CD8-positive, alpha-beta memory T cell (primary cell): ENCODE measurements around the gene TRAIP. TPM values are rescaled to one million over a fixed set of nuclear protein-coding genes. Genes with fewer than 3 reads are reported as not detected.

Source experiments
- CTCF ChIA-PET: fragments of 350-600 bp; sonication (Branson Sonifier 250); formaldehyde crosslinking; loops from one replicate; lab custom pipeline; 2021; ENCODE audit warnings: antibody characterized with exemption; lab: Charles Lee
- POLR2A ChIA-PET: fragments of 350-600 bp; sonication (Branson Sonifier 250); formaldehyde crosslinking; loops from one replicate; lab custom pipeline; 2021; ENCODE audit warnings: antibody characterized with exemption; lab: Charles Lee
- DNase-seq, 5 donors: peaks; one replicate each; pipeline versions ENCODE4 v3.0.0 to v3.0.0-alpha.2; 2020 to 2022; ENCODE audit warnings: mixed read lengths in 1 of 5
- H3K27ac ChIP-seq: one replicate; pipeline ENCODE4 v1.7.0; 2013; ENCODE audit warnings: low read depth, mild to moderate bottlenecking, low read length, moderate library complexity
- H3K27me3 ChIP-seq: 2 replicates; pipeline ENCODE4 v1.7.0; 2013; ENCODE audit warnings: low read length, mild to moderate bottlenecking; ENCODE audit not compliant: insufficient read depth, poor library complexity, severe bottlenecking
- H3K36me3 ChIP-seq: 2 replicates; pipeline ENCODE4 v1.7.0; 2013; ENCODE audit warnings: mild to moderate bottlenecking, low read length, moderate library complexity; ENCODE audit not compliant: insufficient read depth
- H3K4me1 ChIP-seq: 2 replicates; pipeline ENCODE4 v1.7.0; 2013; ENCODE audit warnings: mild to moderate bottlenecking, low read length, moderate library complexity; ENCODE audit not compliant: insufficient read depth
- H3K4me3 ChIP-seq: 2 replicates; pipeline ENCODE4 v1.7.0; 2013; ENCODE audit warnings: mild to moderate bottlenecking, low read length
- H3K9me3 ChIP-seq: 2 replicates; pipeline ENCODE4 v1.7.0; 2013; ENCODE audit warnings: mild to moderate bottlenecking, low read length
- H3K27ac Mint-ChIP-seq, 8 donors: one replicate each; pipeline ENCODE4 v1.8.0; 2020 to 2021; ENCODE audit warnings: mixed read lengths in 8 of 8, mild to moderate bottlenecking in 6 of 8, inconsistent platforms in 3 of 8, moderate library complexity in 3 of 8
- H3K27me3 Mint-ChIP-seq, 2 donors: one replicate each; pipeline ENCODE4 v1.8.0; 2020 to 2021; ENCODE audit warnings: mixed read lengths in 2 of 2, mild to moderate bottlenecking in 1 of 2, moderate library complexity in 1 of 2
- H3K36me3 Mint-ChIP-seq, 3 donors: one replicate each; pipeline ENCODE4 v1.8.0; 2020 to 2021; ENCODE audit warnings: mixed read lengths in 3 of 3, inconsistent platforms in 1 of 3, mild to moderate bottlenecking in 1 of 3
- H3K4me1 Mint-ChIP-seq, 3 donors: one replicate each; pipeline ENCODE4 v1.8.0; 2020 to 2021; ENCODE audit warnings: mixed read lengths in 3 of 3, inconsistent platforms in 1 of 3, mild to moderate bottlenecking in 1 of 3
- H3K4me3 Mint-ChIP-seq, 7 donors: one replicate each; pipeline ENCODE4 v1.8.0; 2020 to 2021; ENCODE audit warnings: mixed read lengths in 7 of 7, mild to moderate bottlenecking in 6 of 7, moderate library complexity in 4 of 7, inconsistent platforms in 2 of 7
- H3K9me3 Mint-ChIP-seq, 5 donors: one replicate each; pipeline ENCODE4 v1.8.0; 2020 to 2022; ENCODE audit warnings: mixed read lengths in 5 of 5, mild to moderate bottlenecking in 3 of 5, moderate library complexity in 2 of 5, inconsistent platforms in 1 of 5
- polyA plus RNA-seq: library from polyadenylated mRNA; unstranded; fragments of 300-500 nt; fragmentation: Illumina TruSeq; gene quantifications from one replicate; pipeline ENCODE4 v1.2.3, GENCODE V29; 2021
- total RNA-seq, 2 experiments: library from RNA; stranded (reverse); gene quantifications; one replicate each; pipeline ENCODE4 v1.2.3, GENCODE V29; 2021

Gene TRAIP
- total and polyA plus RNA-seq, 3 experiments from 2014 or later: 1.9 to 22.9 (median 21.9) TPM

DNA sequence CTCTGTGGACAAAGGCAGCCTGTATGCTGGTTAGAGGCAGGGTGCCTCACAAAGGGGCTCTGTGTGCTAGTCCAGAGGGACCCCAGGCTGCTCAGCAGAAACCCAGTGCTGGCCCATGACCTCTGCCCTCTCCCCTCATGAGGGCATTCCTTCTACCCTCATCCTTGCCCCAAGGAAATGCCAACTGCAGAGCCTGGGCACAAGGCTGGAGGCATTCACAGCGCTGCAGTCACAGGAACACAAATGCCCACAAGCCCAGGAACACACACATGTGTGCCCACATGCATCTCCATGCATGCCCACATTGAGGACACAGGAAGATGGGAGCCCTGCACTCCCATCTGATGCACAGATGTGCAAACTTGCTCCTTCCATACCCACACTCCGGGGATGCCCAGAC lies 49.5 kb downstream of the TRAIP start:
- Histone ChIP-seq H3K27me3 (no peaks in the 10 kb centered on the region), H3K27ac (peak overlapping the region; percentile 24), H3K4me1 (peaks cover 38% of the 10 kb centered on the region), H3K36me3 (peaks cover 18% of the 10 kb centered on the region), H3K4me3 (peak overlapping the region; percentile 34), H3K9me3 (no peaks in the 10 kb centered on the region)
- POLR2A ChIA-PET: interaction anchor here (0.6 kb wide), 2 partner anchors 32 to 50 kb away, joined by 4 to 7 read pairs; no protein-coding TSS in a partner anchor
- Mint-ChIP-seq H3K27ac (peak overlapping the region in 6 of 8 donors; percentile 29 to 80 (median 66)), H3K27me3 (no peaks in the 10 kb centered on the region), H3K36me3 (peaks cover 3 to 46% (median 3%) of the 10 kb centered on the region in 3 donors), H3K4me1 (peaks cover 38 to 73% (median 49%) of the 10 kb centered on the region in 3 donors), H3K4me3 (peak overlapping the region in 1 of 7 donors; percentile 44), H3K9me3 (peaks cover 0 to 2% (median 0%) of the 10 kb centered on the region in 5 donors)
- no peak for DNase-seq
- CTCF ChIA-PET: interaction anchor here (0.9 to 12.4 kb wide), 5 partner anchors 10 to 103 kb away, joined by 3 to 246 read pairs (median 3); no protein-coding TSS in a partner anchor

DNA sequence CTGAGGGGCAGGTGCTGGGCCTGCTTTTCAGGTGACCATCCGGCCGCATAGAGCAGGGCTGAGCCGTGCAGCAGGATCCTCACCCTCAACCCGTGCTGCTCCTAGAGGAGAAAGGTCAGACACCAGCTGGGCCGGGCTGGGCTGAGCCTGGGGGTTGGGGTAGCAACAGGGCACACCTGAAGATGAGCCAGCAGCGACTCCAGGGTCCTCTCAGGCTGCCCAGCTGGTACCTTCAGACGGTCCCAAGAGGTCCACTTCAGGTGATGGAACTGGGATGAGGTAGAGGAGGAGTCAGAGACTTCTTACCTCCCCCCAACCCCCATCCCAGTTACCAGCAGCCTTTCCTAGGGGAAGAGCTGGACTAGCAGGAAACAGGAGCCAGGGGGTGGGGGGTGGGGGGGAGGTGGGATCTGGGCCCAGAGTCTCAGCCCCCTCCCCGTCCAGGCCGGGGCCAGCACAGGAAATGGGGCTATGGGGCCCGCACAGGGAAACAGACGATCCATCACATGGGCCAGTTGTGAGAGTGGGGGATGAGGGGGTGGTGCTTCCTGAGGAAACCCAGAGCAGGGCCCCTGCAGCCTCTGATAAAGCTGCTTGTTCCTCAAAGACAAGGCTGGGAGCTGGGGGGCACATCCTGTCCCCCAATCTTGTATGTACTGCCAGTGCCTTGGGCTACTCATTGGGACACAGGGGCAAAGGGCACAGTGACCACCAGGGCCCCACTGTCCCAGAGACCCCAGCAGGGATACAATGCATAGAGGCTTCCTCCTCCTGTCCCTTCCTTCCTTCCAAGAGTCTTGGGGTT lies 50.3 kb downstream of the TRAIP start:
- peak overlapping the region; percentile 31 for H3K27ac ChIP-seq
- peaks cover 0 to 2% (median 0%) of the 10 kb centered on the region in 5 donors for H3K9me3 Mint-ChIP-seq
- DNase-seq: peak in 2 of 5 donors; percentile 51 to 58

GRCh38 chr3:49805367-49805782 lies 51.0 kb downstream of the TRAIP start:
- CTCF ChIA-PET: interaction anchor here (1.5 to 12.4 kb wide), 3 partner anchors 8 to 266 kb away, joined by 4 to 246 read pairs (median 8); partner anchors contain the start of gene UBA7
- H3K27me3 Mint-ChIP-seq: peaks cover 0 to 4% of the 10 kb centered on the region in 2 donors

More for the DNA sequence above, 50.3 kb downstream of the TRAIP start:
- POLR2A ChIA-PET: interaction anchor here (0.6 to 1.4 kb wide), 4 partner anchors 8 to 49 kb away, joined by 3 to 7 read pairs (median 4); partner anchors contain the start of gene UBA7
- H3K36me3 ChIP-seq: peaks cover 12% of the 10 kb centered on the region
- peak overlapping the region; percentile 34 for H3K4me3 ChIP-seq
- H3K27me3 ChIP-seq: no peaks in the 10 kb centered on the region
- H3K4me1 ChIP-seq: peaks cover 41% of the 10 kb centered on the region
- Mint-ChIP-seq H3K4me3 (peak overlapping the region in 2 of 7 donors; percentile 15 to 44), H3K27ac (peak overlapping the region in 6 of 8 donors; percentile 29 to 80 (median 66)), H3K36me3 (peaks cover 3 to 39% (median 3%) of the 10 kb centered on the region in 3 donors), H3K4me1 (peaks cover 31 to 67% (median 44%) of the 10 kb centered on the region in 3 donors), H3K27me3 (peaks cover 0 to 2% of the 10 kb centered on the region in 2 donors)
- CTCF ChIA-PET: interaction anchor here (0.9 to 12.4 kb wide), 6 partner anchors 7 to 266 kb away, joined by 3 to 246 read pairs (median 4); partner anchors contain the start of gene UBA7
- H3K9me3 ChIP-seq: no peaks in the 10 kb centered on the region

GRCh38 chr3:49804141-49805041 lies 52.0 kb downstream of the TRAIP start:
- Mint-ChIP-seq H3K27ac (peak overlapping the region in 5 of 8 donors; percentile 10 to 85 (median 77)), H3K36me3 (peaks cover 0 to 22% (median 1%) of the 10 kb centered on the region in 3 donors), H3K4me3 (peak overlapping the region; percentile 83 to 95 (median 91)), H3K4me1 (peaks cover 29 to 58% (median 38%) of the 10 kb centered on the region in 3 donors), H3K27me3 (peaks cover 0 to 4% of the 10 kb centered on the region in 2 donors), H3K9me3 (peaks cover 0 to 2% (median 0%) of the 10 kb centered on the region in 5 donors)
- no peak for DNase-seq
- ChIA-PET CTCF (interaction anchor here (1.5 to 12.4 kb wide), 6 partner anchors 8 to 265 kb away, joined by 4 to 246 read pairs (median 17); partner anchors contain the start of genes IP6K1 and UBA7), POLR2A (interaction anchor here (0.6 to 2.6 kb wide), 6 partner anchors 7 to 84 kb away, joined by 3 to 41 read pairs (median 4); partner anchors contain the start of gene UBA7)
- no peaks in the 10 kb centered on the region for H3K9me3 ChIP-seq
- H3K4me3 ChIP-seq: peak overlapping the region; percentile 91
- no peaks in the 10 kb centered on the region for H3K27me3 ChIP-seq
- peaks cover 41% of the 10 kb centered on the region for H3K4me1 ChIP-seq
- H3K27ac ChIP-seq: no peak overlapping the region
- no peaks in the 10 kb centered on the region for H3K36me3 ChIP-seq

More at GRCh38 chr3:49805367-49805782, 51.0 kb downstream of the TRAIP start:
- peak overlapping the region in 6 of 7 donors; percentile 26 to 74 (median 56) for H3K4me3 Mint-ChIP-seq
- no peak overlapping the region for H3K27ac ChIP-seq
- no peaks in the 10 kb centered on the region for H3K27me3 ChIP-seq
- no peak overlapping the region for H3K4me3 ChIP-seq
- no peaks in the 10 kb centered on the region for H3K9me3 ChIP-seq
- POLR2A ChIA-PET: interaction anchor here (1.4 kb wide), 1 partner anchor 8 kb away, joined by 4 read pairs; the partner anchor contains the start of gene UBA7
- DNase-seq: peak in 1 of 5 donors; percentile 26
- peaks cover 7% of the 10 kb centered on the region for H3K36me3 ChIP-seq
- peak overlapping the region in 7 of 8 donors; percentile 8 to 77 (median 58) for H3K27ac Mint-ChIP-seq
- H3K36me3 Mint-ChIP-seq: peaks cover 3 to 32% (median 3%) of the 10 kb centered on the region in 3 donors
- H3K9me3 Mint-ChIP-seq: peaks cover 0 to 2% (median 0%) of the 10 kb centered on the region in 5 donors
- H3K4me1 ChIP-seq: peaks cover 41% of the 10 kb centered on the region
- peaks cover 29 to 62% (median 40%) of the 10 kb centered on the region in 3 donors for H3K4me1 Mint-ChIP-seq

- Mint-ChIP-seq H3K9me3 (peaks cover 0 to 2% (median 0%) of the 10 kb centered on the region in 5 donors), H3K4me3 (peak overlapping the region; percentile 83 to 95 (median 91)), H3K27me3 (peaks cover 0 to 6% of the 10 kb centered on the region in 2 donors), H3K27ac (peak overlapping the region in 7 of 8 donors; percentile 29 to 85 (median 61)), H3K4me1 (peaks cover 29 to 58% (median 37%) of the 10 kb centered on the region in 3 donors), H3K36me3 (peaks cover 0 to 14% (median 1%) of the 10 kb centered on the region in 3 donors)
- H3K4me3 ChIP-seq: peak overlapping the region; percentile 91
- ChIA-PET CTCF (interaction anchor here (0.8 to 12.4 kb wide), 13 partner anchors 9 to 285 kb away, joined by 3 to 246 read pairs (median 8); partner anchors contain the start of genes IP6K1, RBM5 and UBA7), POLR2A (interaction anchor here (0.6 to 2.6 kb wide), 13 partner anchors 8 to 126 kb away, joined by 3 to 41 read pairs (median 3); partner anchors contain the start of genes AMIGO3, IP6K1, MON1A and UBA7)
- H3K9me3 ChIP-seq: no peaks in the 10 kb centered on the region
- H3K36me3 ChIP-seq: no peaks in the 10 kb centered on the region
- peak; percentile 44 to 66 (median 51) for DNase-seq
- peaks cover 41% of the 10 kb centered on the region for H3K4me1 ChIP-seq
- peak overlapping the region; percentile 86 for H3K27ac ChIP-seq
- no peaks in the 10 kb centered on the region for H3K27me3 ChIP-seq
Measured at GRCh38 chr3:49803465-49804140, 52.8 kb downstream of the TRAIP start.

GRCh38 chr3:49802719-49803464 lies 53.5 kb downstream of the TRAIP start, which contains the start of gene INKA1:
Gene INKA1 (plus strand): TSS chr3:49803261. CDS start chr3:49803393, 132 bp downstream.
- Histone ChIP-seq H3K36me3 (no peaks in the 10 kb centered on the region), H3K27ac (peak within 1 kb of the TSS; percentile 86), H3K9me3 (no peaks in the 10 kb centered on the region), H3K27me3 (no peaks in the 10 kb centered on the region), H3K4me3 (peak within 1 kb of the TSS; percentile 91), H3K4me1 (peaks cover 35% of the 10 kb centered on the region)
- Mint-ChIP-seq H3K36me3 (peaks cover 0 to 9% (median 0%) of the 10 kb centered on the region in 3 donors), H3K4me1 (peaks cover 24 to 51% (median 33%) of the 10 kb centered on the region in 3 donors), H3K27me3 (peaks cover 0 to 6% of the 10 kb centered on the region in 2 donors), H3K4me3 (peak within 1 kb of the TSS; percentile 86 to 95 (median 91)), H3K27ac (peak within 1 kb of the TSS; percentile 81 to 97 (median 93)), H3K9me3 (peaks cover 0 to 2% (median 0%) of the 10 kb centered on the region in 5 donors)
- DNase-seq: peak; percentile 83 to 92 (median 83)
- ChIA-PET CTCF (interaction anchor here (0.8 to 12.4 kb wide), 18 partner anchors 10 to 286 kb away, joined by 3 to 246 read pairs (median 6); partner anchors contain the start of genes IP6K1, RBM5 and UBA7), POLR2A (interaction anchor here (0.6 to 2.6 kb wide), 17 partner anchors 9 to 489 kb away, joined by 3 to 41 read pairs (median 3); partner anchors contain the start of genes AMIGO3, IFRD2, IP6K1 and MON1A)
